Tibial nerve (tissue), 4 donors: Measurements from ENCODE around the gene MKI67. TPM values are rescaled to one million over a fixed set of nuclear protein-coding genes. Genes with fewer than 3 reads are reported as not detected.

ENCODE experiments used
- DNase-seq, 2 donors: peaks; one replicate each; pipeline ENCODE4 v3.0.0-alpha.2; 2019; ENCODE audit warnings: low spot score in 2 of 2
- H3K27ac ChIP-seq, 4 donors: fragments of 200-600 bp; sonication (generic) in 3 of 4; one replicate each; pipeline ENCODE4 v1.5.1; 2017 to 2019; ENCODE audit warnings: mild to moderate bottlenecking in 1 of 4
- H3K27me3 ChIP-seq, 2 donors: fragments of 200-600 bp; sonication (generic) in 1 of 2; one replicate each; pipeline versions ENCODE4 v1.5.1 to v1.6.0; 2017 to 2019
- H3K36me3 ChIP-seq, 3 donors: fragments of 200-600 bp; sonication (generic); one replicate each; pipeline ENCODE4 v1.5.1; 2018 to 2019
- H3K4me1 ChIP-seq, 4 donors: fragments of 200-600 bp; sonication (generic) in 3 of 4; one replicate each; pipeline ENCODE4 v1.5.1; 2017 to 2019
- H3K4me3 ChIP-seq, 4 donors: fragments of 200-600 bp; sonication (generic) in 3 of 4; one replicate each; pipeline ENCODE4 v1.5.1; 2017 to 2019; ENCODE audit warnings: mild to moderate bottlenecking in 1 of 4, moderate library complexity in 1 of 4
- H3K9me3 ChIP-seq, 4 donors: fragments of 200-600 bp; sonication (generic) in 3 of 4; one replicate each; pipeline ENCODE4 v1.5.1; 2017 to 2019
- EP300 ChIP-seq, 2 donors: sonication (generic); formaldehyde crosslinking; IDR thresholded peaks; one replicate each; pipeline ENCODE4 v1.6.1; 2017; ENCODE audit warnings: antibody characterized with exemption in 2 of 2, mild to moderate bottlenecking in 1 of 2
- POLR2A ChIP-seq, 2 donors: fragments of 450-650 bp; IDR thresholded peaks; one replicate each; pipeline ENCODE4 v1.6.1; 2017; ENCODE audit warnings: antibody characterized with exemption in 2 of 2, mild to moderate bottlenecking in 2 of 2, moderate library complexity in 2 of 2
- WGBS, 2 donors: methylation state at CpG; one replicate each; pipeline ENCODE4 v1.1.5; 2018; 5-methylcytosine and 5-hydroxymethylcytosine counted together
- total RNA-seq, 4 donors: library from RNA; depleted of rRNA; stranded (reverse); fragments of >200 nt; gene quantifications; one replicate each; pipeline ENCODE4 v1.1.0, GENCODE V29; 2016
- TF ChIP-seq, protein P1 (sequence below), 5 experiments: fragments of 200-600 bp in 3 of 5; fragments of 450-650 bp in 2 of 5; sonication (generic) in 3 of 5; IDR thresholded peaks; one replicate each; pipeline ENCODE4 v1.5.1; 2016 to 2019; ENCODE audit warnings: antibody characterized with exemption in 5 of 5, mild to moderate bottlenecking in 3 of 5, moderate library complexity in 2 of 5

Gene MKI67
- total RNA-seq, 4 donors from 2014 or later: under 0.01 to 6.9 (median 3.4) TPM

DNA sequence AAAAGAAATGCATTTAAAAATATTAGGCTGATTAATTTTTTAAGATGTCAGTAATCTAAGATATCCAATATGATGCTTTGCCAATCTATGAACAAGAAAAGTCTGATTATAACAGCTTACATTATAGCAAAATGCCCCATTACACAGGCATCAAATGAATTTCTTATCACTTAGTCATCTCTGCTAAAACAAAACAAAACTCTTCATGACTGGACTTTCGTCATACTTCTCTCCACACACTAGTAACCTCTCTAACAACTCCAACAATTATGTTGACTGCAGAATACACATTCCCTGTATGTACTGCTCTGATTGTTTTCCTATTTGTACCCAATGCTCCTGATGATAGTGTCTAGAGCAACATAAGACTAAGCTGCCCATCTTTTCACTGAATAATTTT lies 3.8 kb upstream of the MKI67 start:
- no peaks in the 10 kb centered on the region for H3K9me3 ChIP-seq
- H3K4me1 ChIP-seq: peaks cover 0 to 18% (median 11%) of the 10 kb centered on the region in 4 donors
- H3K4me3 ChIP-seq: no peak overlapping the region
- no peak for DNase-seq
- peaks cover 0 to 9% of the 10 kb centered on the region in 2 donors for H3K27me3 ChIP-seq
- H3K27ac ChIP-seq: no peak overlapping the region
- TF ChIP-seq, protein P1, sequence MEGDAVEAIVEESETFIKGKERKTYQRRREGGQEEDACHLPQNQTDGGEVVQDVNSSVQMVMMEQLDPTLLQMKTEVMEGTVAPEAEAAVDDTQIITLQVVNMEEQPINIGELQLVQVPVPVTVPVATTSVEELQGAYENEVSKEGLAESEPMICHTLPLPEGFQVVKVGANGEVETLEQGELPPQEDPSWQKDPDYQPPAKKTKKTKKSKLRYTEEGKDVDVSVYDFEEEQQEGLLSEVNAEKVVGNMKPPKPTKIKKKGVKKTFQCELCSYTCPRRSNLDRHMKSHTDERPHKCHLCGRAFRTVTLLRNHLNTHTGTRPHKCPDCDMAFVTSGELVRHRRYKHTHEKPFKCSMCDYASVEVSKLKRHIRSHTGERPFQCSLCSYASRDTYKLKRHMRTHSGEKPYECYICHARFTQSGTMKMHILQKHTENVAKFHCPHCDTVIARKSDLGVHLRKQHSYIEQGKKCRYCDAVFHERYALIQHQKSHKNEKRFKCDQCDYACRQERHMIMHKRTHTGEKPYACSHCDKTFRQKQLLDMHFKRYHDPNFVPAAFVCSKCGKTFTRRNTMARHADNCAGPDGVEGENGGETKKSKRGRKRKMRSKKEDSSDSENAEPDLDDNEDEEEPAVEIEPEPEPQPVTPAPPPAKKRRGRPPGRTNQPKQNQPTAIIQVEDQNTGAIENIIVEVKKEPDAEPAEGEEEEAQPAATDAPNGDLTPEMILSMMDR (IDR thresholded peaks at IDR 0.05): no peak
- TF ChIP-seq EP300 (IDR thresholded peaks at IDR 0.05) (no peak), POLR2A (IDR thresholded peaks at IDR 0.05) (no peak)
- H3K36me3 ChIP-seq: no peaks in the 10 kb centered on the region
- WGBS, 2 donors: 54 to 74% methylated on average over 1 of the region's 1 CpG

DNA sequence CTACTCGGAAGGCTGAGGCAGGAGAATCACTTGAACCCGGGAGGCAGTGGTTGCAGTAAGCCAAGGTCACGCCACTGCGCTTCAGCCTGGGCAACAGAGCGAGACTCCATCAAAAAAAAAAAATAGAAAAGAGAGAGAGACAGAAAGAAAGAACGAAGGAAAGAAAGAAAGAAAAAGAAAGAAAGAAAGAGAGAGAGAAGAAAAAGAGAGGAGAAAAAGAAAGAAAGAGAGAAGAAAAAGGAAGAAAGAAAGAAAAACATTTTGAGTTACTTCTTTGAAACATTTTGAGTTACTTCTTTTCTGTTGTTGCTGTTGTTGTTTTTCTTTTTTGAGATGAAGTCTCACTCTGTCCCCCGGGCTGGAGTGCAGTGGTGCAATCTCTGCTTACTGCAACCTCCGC lies 2.4 kb upstream of the MKI67 start:
- TF ChIP-seq POLR2A (IDR thresholded peaks at IDR 0.05): no peak
- no peak for TF ChIP-seq EP300 (IDR thresholded peaks at IDR 0.05)
- TF ChIP-seq, protein P1 (IDR thresholded peaks at IDR 0.05): no peak
- peaks cover 0 to 23% of the 10 kb centered on the region in 2 donors for H3K27me3 ChIP-seq
- no peak overlapping the region for H3K4me3 ChIP-seq
- peaks cover 0 to 22% (median 12%) of the 10 kb centered on the region in 4 donors for H3K4me1 ChIP-seq
- no peak for DNase-seq
- no peaks in the 10 kb centered on the region for H3K36me3 ChIP-seq
- H3K27ac ChIP-seq: no peak overlapping the region
- WGBS, 2 donors: 82 to 88% methylated on average over 8 of the region's 8 CpGs
- no peaks in the 10 kb centered on the region for H3K9me3 ChIP-seq

DNA sequence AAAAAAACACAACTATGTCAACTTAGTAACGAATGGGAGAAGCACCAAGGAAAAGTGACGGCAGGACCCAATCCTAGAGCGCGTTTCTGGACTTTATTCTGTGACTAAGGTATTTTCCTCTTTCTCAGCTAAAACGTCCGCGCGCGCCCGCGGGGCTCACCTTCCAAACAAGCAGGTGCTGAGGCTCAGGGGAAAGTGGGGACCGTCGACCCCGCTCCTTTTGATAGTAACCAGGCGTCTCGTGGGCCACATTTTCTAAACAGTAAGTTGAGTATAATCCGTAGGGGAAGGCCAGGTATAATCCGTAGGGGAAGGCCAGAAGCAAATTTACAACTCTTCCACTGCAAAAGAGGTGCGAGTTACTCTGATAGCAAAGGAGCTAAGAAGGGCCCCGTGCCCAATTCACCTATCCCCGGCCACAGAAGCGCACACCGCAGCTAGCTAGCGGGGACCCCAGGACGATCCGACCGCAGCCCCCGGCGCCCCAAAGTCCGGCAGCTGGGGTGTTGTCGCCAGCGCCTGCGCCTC lies 743 bp downstream of the MKI67 start:
- H3K4me3 ChIP-seq: peak overlapping the region; percentile 25 to 67 (median 54)
- H3K27ac ChIP-seq: peak overlapping the region in 1 of 4 donors; percentile 40
- H3K4me1 ChIP-seq: peaks cover 0 to 22% (median 12%) of the 10 kb centered on the region in 4 donors
- WGBS, 2 donors: 2 to 3% methylated on average over 19 to 33 of the region's 33 CpGs
- DNase-seq: no peak
- H3K9me3 ChIP-seq: no peaks in the 10 kb centered on the region
- peaks cover 0 to 43% of the 10 kb centered on the region in 2 donors for H3K27me3 ChIP-seq
- TF ChIP-seq, protein P1 (IDR thresholded peaks at IDR 0.05): no peak
- TF ChIP-seq EP300 (IDR thresholded peaks at IDR 0.05) (no peak), POLR2A (IDR thresholded peaks at IDR 0.05) (no peak)
- H3K36me3 ChIP-seq: no peaks in the 10 kb centered on the region

DNA sequence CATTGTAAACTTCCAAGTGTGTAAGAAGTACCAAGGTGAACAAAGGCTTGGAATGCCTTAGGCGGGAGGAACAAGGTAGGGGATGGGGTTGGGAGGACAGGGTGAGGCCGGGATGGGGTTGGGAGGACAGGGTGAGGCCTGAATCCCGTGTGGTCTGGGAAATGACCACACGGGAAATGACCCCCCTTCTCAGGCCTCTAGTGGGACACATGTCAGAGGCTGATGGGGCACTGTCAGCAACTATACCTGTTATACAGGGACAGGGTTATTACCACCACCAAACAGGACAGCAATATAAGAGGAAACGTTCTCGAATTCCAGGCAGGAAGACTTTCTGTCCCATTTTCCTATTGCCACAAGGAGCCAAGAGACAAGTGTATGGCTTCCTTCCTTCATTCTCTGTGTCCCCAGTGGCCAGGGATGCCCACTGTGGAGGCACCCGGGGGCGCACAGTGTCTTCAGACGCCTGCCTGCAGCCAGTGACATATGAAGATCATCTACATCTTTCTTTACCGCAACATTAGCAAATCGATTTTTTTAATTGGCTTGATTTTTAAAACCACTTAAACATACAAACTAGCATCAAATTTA lies 1.3 kb downstream of the MKI67 start:
- Histone ChIP-seq H3K36me3 (no peaks in the 10 kb centered on the region), H3K4me1 (peaks cover 0 to 22% (median 12%) of the 10 kb centered on the region in 4 donors), H3K9me3 (no peaks in the 10 kb centered on the region), H3K27ac (no peak overlapping the region), H3K27me3 (peaks cover 0 to 43% of the 10 kb centered on the region in 2 donors), H3K4me3 (no peak overlapping the region)
- no peak for TF ChIP-seq EP300 (IDR thresholded peaks at IDR 0.05)
- TF ChIP-seq POLR2A (IDR thresholded peaks at IDR 0.05): no peak
- TF ChIP-seq, protein P1 (IDR thresholded peaks at IDR 0.05): no peak
- 30 to 31% methylated on average over 11 of the region's 11 CpGs for WGBS, 2 donors
- DNase-seq: no peak

DNA sequence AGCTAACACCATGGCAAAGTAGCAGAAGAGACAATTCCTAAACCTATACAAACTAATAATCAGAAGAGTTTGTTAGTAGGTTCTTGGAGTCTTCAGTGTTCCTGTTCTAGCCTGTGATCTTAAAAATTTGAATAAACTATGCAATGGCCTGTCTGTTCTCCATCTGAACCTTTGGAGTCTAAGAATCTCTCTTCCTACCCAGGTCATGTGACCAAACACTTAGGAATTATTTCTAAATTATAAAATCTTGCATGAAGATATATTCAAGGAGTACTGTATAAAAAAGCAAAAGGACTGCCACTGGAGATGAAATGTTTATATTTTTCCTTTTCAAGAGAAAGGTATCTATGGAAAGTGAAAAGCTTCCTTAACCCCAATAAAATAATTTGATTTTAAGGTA lies 2.4 kb downstream of the MKI67 start:
- Histone ChIP-seq H3K4me1 (peaks cover 0 to 22% (median 12%) of the 10 kb centered on the region in 4 donors), H3K36me3 (no peaks in the 10 kb centered on the region), H3K27me3 (peaks cover 0 to 43% of the 10 kb centered on the region in 2 donors), H3K4me3 (no peak overlapping the region), H3K27ac (no peak overlapping the region), H3K9me3 (no peaks in the 10 kb centered on the region)
- TF ChIP-seq POLR2A (IDR thresholded peaks at IDR 0.05) (no peak), EP300 (IDR thresholded peaks at IDR 0.05) (no peak)
- TF ChIP-seq, protein P1 (IDR thresholded peaks at IDR 0.05): no peak
- no peak for DNase-seq
